ENCODE measurements around the gene PRKG1.
"Not testable (repeated sequence)": the region's sequence is repeated elsewhere in the genome, so short reads cannot be mapped to it uniquely, and the experiment has no call there.

PRKG1 gene

GRCh38 chr10:51117053-51117660 is 42.9 kb downstream of the PRKG1 start:
- DNase-seq (ENCODE audit: low read depth in 2 of 2), result no peak

- no peak for DNase-seq (ENCODE audit: low read depth in 2 of 2)
These were observed 43.5 kb downstream of the PRKG1 start for GRCh38 chr10:51117794-51118193.

GRCh38 chr10:51119441-51119840 is 45.2 kb downstream of the PRKG1 start:
- no peak for DNase-seq (ENCODE audit: low read depth in 2 of 2)

DNA sequence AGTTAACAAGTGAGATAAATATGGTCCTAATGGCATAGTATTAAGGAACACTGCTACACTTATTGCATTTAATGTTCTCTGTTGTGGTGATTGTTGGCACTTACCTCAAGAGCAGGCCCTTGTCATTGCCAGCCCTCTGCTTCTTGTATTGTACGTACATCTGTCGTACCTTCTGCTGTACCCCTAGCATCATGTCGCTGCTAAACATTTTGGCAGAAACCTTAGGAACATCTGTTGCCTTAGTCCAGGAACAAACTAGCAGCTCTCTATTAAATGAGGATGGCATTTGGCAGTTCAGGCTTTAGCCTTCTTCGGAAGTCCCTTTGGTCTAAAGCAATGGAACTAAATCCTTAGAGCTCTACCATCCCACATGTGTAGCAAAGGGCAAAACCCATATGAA is 47.6 kb downstream of the PRKG1 start:
- no peak for DNase-seq (ENCODE audit: low read depth in 2 of 2)

DNA sequence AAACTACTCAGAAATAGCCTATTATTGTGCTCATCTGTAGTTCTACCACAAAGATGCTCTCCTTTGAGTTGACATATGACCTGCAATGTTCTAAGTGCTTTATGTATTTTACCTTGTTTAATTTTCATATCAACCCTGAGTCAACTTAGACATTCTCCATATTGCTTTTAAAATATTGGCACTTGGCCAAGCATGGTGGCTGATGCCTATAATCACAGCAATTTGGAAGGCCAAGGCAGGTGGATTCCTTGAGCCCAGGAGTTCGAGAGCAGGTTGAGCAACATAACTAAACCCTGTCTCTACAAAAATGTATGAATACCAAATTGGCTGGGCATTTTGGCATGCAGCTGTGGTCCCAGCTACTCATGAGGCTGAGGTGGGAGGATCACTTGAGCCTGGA is 50.6 kb downstream of the PRKG1 start:
- DNase-seq (ENCODE audit: low read depth in 2 of 2), result no peak

DNA sequence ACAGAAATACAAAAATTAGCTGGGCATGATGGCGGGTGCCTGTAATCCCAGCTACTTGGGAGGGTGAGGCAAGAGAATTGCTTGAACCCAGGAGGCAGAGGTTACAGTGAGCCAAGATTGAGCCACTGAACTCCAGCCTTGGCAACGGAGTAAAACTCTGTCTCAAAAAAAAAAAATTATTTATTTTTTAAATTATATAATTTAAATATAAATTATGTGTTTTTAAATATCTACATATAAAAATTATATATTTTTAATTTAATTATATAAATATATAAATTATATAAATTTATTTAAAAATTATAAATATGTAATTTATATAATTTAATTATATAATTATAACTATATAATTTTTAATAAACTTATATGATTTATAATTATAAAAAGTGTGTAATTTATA is 51.2 kb downstream of the PRKG1 start:
- no peak for DNase-seq (ENCODE audit: low read depth in 2 of 2)

DNA sequence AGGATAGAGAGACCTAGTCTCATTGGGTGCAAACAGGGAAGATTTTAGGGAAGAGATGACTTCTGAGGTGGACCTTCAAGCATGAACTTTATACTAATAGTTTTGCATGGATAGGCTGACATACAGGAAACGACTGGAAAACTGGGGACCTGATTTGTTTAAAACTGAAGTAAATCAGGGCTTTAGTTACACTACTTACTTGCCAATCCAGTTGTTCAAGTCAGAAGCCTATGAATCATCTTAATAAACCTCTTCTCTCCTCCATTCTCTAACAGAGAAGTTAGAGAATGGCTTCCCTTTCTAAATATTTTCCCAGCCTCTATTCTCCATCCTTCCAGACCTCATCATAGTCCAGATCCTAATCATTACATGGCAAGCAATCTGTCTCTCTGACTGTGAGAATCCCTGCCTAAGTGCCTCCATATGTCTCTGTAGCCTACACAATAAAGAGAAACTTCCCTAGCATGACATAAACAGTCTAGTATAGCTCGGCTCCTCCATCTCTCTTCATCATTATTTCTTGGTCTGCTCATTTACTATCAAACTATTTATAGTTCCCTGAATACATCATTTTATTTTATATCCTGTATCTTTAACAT is 55.8 kb downstream of the PRKG1 start:
- DNase-seq (ENCODE audit: low read depth in 2 of 2), result no peak

DNA sequence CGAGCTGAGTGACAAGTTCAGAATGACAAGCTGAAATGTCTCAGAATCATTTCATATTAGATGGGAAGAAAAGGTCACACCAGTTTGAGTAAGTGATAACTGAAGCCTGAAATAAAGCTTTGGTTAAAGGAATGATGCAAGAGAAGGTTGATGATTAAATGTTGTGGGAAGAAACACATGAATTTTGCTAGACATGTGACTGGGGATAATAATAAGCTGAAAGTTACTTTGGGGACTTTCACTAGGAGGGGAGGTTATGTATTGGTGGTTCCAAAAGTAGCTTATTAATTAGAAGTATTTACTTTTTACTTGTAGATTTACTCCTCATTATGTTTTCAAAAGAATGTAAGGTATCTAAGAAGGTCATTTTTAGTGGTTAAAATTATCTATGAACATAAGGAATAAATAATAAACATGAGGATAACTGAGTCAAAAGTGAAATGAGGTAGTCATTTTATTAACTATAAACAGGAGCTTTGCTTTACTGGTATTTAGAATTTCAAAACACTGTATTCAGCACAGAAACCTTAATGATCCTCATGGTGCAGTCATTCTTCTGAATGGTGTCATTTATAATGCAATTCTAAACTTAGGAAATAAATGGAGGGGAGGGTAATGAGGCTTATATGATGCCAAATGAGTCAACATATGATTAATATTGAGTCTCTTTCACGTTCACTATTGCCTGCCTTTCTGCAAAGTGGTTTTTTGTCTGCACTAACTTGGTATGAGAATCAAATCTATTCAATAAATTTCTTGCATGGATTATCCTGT is 63.7 kb downstream of the PRKG1 start:
- DNase-seq (ENCODE audit: low read depth in 2 of 2), result no peak

GRCh38 chr10:51139176-51139575 is 64.9 kb downstream of the PRKG1 start:
- no peak for DNase-seq (ENCODE audit: low read depth in 2 of 2)

- no peak for DNase-seq (ENCODE audit: low read depth in 2 of 2)
These were observed 66.7 kb downstream of the PRKG1 start for GRCh38 chr10:51141010-51141409.

DNA sequence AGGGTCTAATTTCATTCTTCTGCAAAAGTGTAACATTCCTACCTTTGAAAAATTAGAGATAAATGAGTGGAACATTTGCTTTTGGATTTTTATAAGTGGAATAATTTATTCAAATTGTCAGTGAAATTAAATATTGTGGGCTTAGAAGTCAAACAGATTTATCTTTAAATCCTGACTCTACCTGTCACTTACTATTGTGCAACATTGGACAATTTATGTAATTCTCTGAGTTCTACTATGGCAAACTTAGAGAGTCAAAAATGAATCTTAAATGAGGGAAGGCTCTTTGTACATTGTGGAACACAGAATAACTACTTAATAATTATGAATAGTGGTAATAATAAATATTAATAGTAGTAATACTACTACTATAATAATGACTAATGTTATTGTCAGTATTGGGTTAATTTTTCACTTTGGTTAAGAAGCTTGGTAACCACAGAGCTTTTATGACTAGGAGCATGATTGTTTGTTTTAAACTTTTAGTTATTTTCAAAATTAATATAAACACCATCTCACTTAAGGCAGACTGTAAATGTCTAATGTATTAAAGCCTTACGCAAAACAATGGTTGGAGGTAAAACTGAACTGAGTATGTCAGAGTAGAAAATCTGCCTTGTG is 70.0 kb downstream of the PRKG1 start:
- no peak for DNase-seq (ENCODE audit: low read depth in 2 of 2)

- no peak for DNase-seq (ENCODE audit: low read depth in 2 of 2)
These were observed 71.1 kb downstream of the PRKG1 start for GRCh38 chr10:51145375-51145774.

- DNase-seq (ENCODE audit: low read depth in 2 of 2), result no peak
These were observed 73.5 kb downstream of the PRKG1 start for GRCh38 chr10:51147644-51148399.

GRCh38 chr10:51156926-51157325 is 82.6 kb downstream of the PRKG1 start:
- DNase-seq (ENCODE audit: low read depth in 2 of 2), result no peak

DNA sequence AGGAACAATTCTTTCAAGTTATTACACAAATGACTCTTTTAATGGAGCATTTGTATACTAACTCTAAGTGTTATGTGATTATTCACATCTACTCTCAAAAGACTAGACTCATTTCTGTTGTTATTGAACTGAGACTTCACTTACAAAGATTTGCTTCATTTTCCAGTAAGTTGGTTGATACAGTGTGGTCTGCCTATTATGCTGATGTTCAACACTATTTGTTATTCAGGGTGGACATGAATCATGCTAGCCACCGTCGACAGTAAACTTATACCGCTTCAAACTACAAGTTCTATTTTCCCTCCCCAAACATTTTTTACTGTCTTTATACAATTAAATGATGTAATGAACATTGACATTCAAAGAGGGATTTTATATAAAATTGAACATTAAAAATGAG is 84.5 kb downstream of the PRKG1 start:
- DNase-seq (ENCODE audit: low read depth in 2 of 2), result no peak

GRCh38 chr10:51159841-51160240 is 85.6 kb downstream of the PRKG1 start:
- no peak for DNase-seq (ENCODE audit: low read depth in 2 of 2)

GRCh38 chr10:51162002-51162401 is 87.7 kb downstream of the PRKG1 start:
- no peak for DNase-seq (ENCODE audit: low read depth in 2 of 2)

DNA sequence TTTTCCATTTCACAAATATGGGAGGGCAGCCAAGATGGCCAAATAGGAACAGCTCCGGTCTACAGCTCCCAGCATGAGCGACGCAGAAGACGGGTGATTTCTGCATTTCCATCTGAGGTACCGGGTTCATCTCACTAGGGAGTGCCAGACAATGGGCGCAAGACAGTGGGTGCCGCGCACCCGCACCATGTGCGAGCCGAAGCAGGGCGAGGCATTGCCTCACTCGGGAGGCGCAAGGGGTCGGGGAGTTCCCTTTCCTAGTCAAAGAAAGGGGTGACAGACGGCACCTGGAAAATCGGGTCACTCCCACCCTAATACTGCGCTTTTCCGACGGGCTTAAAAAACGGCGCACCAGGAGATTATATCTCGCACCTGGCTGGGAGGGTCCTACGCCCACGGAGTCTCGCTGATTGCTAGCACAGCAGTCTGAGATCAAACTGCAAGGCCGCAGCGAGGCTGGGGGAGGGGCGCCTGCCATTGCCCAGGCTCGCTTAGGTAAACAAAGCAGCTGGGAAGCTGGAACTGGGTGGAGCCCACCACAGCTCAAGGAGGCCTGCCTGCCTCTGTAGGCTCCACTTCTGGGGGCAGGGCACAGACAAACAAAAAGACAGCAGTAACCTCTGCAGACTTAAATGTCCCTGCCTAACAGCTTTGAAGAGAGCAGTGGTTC is 89.2 kb downstream of the PRKG1 start:
- not testable (repeated sequence) for DNase-seq (ENCODE audit: low read depth in 2 of 2)

GRCh38 chr10:51168086-51168815 is 94.0 kb downstream of the PRKG1 start:
- DNase-seq (ENCODE audit: low read depth in 2 of 2), result no peak

- DNase-seq (ENCODE audit: low read depth in 2 of 2), result no peak
These were observed 94.8 kb downstream of the PRKG1 start for GRCh38 chr10:51169111-51169510.
